Right atrium auricular region (tissue), 2 donors: ENCODE measurements around the gene FBXO42. TPM values are rescaled to one million over a fixed set of nuclear protein-coding genes. Genes with fewer than 3 reads are reported as not detected.

Source experiments
- DNase-seq: peaks from one replicate; pipeline ENCODE4 v3.0.0-alpha.2; 2019; ENCODE audit warnings: low spot score
- H3K27ac ChIP-seq, 2 donors: fragments of 200-600 bp; sonication (generic); 1 replicate in 1 of 2; 2 replicates in 1 of 2; pipeline ENCODE4 v1.5.1; 2016 to 2019
- H3K27me3 ChIP-seq, 2 donors: fragments of 200-600 bp; sonication (generic); one replicate each; pipeline versions ENCODE4 v1.5.1 to v1.6.0; 2017 to 2019
- H3K36me3 ChIP-seq: fragments of 200-600 bp; sonication (generic); one replicate; pipeline ENCODE4 v1.5.1; 2016
- H3K4me1 ChIP-seq, 2 donors: fragments of 200-600 bp; sonication (generic); one replicate each; pipeline versions ENCODE4 v1.5.1 to v1.6.0; 2017 to 2019
- H3K4me3 ChIP-seq, 2 donors: fragments of 200-600 bp; sonication (generic); 1 replicate in 1 of 2; 2 replicates in 1 of 2; pipeline ENCODE4 v1.5.1; 2017 to 2019; ENCODE audit warnings: mild to moderate bottlenecking in 1 of 2, moderate library complexity in 1 of 2
- H3K9me3 ChIP-seq, 2 donors: fragments of 200-600 bp; sonication (generic); one replicate each; pipeline ENCODE4 v1.5.1; 2019
- total RNA-seq, 2 donors: library from RNA; depleted of rRNA; stranded (reverse); fragments of >200 nt; gene quantifications; one replicate each; pipeline ENCODE4 v1.1.0, GENCODE V29; 2016
- TF ChIP-seq, protein P1 (sequence below), 2 donors: fragments of 200-600 bp; sonication (generic); IDR thresholded peaks; one replicate each; pipeline ENCODE4 v1.5.1; 2019; ENCODE audit warnings: antibody characterized with exemption in 2 of 2

FBXO42 gene
- total RNA-seq, 2 donors from 2014 or later, result 11.9 to 16.5 TPM

DNA sequence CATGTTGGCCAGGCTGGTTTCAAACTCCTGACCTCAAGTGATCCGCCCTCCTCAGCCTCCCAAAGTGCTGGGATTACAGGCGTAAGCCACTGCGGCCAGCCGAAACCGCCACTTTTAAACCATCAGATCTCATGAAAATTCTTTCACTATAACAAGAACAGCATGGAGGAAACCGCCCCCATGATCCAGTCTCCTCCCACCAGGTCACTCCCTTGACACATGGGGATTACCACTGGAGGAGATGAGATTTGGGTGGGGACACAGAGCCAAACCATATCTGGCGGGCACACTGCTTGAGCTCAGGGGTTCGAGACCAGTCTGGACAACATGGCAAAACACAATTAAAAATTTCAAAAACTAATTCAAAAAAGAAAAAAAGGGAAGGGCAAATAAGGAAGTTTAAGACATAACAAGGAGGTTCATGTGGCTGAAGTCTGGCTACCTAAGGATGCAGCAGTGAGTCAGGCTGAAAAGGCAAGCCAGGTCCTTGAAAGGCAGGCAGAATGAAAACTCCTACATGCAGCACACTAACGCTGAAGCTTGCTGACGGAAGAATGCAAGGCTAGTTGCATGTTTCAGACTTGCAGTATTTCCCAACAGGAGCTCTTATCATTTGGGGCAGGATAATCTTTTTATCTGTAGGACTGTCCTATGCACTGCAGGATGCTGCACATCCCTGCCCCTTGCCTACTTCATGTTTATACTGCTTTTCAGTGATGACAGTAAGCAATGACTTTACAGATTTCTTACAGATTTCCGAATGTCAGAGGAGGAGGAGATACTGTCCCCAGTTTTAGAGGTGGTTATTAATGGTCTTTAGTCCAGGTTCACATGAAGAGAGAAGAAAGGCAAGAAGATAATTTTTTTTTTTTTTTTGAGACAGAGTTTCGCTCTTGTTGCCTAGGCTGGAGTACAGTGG, 49.3 kb downstream of the FBXO42 start:
- H3K27me3 ChIP-seq, result no peaks in the 10 kb centered on the region
- TF ChIP-seq, protein P1, sequence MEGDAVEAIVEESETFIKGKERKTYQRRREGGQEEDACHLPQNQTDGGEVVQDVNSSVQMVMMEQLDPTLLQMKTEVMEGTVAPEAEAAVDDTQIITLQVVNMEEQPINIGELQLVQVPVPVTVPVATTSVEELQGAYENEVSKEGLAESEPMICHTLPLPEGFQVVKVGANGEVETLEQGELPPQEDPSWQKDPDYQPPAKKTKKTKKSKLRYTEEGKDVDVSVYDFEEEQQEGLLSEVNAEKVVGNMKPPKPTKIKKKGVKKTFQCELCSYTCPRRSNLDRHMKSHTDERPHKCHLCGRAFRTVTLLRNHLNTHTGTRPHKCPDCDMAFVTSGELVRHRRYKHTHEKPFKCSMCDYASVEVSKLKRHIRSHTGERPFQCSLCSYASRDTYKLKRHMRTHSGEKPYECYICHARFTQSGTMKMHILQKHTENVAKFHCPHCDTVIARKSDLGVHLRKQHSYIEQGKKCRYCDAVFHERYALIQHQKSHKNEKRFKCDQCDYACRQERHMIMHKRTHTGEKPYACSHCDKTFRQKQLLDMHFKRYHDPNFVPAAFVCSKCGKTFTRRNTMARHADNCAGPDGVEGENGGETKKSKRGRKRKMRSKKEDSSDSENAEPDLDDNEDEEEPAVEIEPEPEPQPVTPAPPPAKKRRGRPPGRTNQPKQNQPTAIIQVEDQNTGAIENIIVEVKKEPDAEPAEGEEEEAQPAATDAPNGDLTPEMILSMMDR (IDR thresholded peaks at IDR 0.05), result no peak
- H3K4me1 ChIP-seq, result peaks cover 0 to 13% of the 10 kb centered on the region in 2 donors
- no peaks in the 10 kb centered on the region for H3K9me3 ChIP-seq
- DNase-seq, result no peak
- H3K36me3 ChIP-seq, result peaks cover 56% of the 10 kb centered on the region
- no peak overlapping the region for H3K27ac ChIP-seq
- no peak overlapping the region for H3K4me3 ChIP-seq

- no peak overlapping the region for H3K4me3 ChIP-seq
- no peak for DNase-seq
- peaks cover 0 to 13% of the 10 kb centered on the region in 2 donors for H3K4me1 ChIP-seq
- no peaks in the 10 kb centered on the region for H3K27me3 ChIP-seq
- no peaks in the 10 kb centered on the region for H3K9me3 ChIP-seq
- peaks cover 50% of the 10 kb centered on the region for H3K36me3 ChIP-seq
- TF ChIP-seq, protein P1 (IDR thresholded peaks at IDR 0.05), result no peak
- peak overlapping the region in 1 of 2 donors; percentile 48 for H3K27ac ChIP-seq
These were observed 51.8 kb downstream of the FBXO42 start for GRCh38 chr1:16300436-16300835.

GRCh38 chr1:16298653-16299052, 53.6 kb downstream of the FBXO42 start:
- Histone ChIP-seq H3K27ac (peak overlapping the region in 1 of 2 donors; percentile 48), H3K36me3 (peaks cover 38% of the 10 kb centered on the region)

GRCh38 chr1:16296643-16297042, 55.6 kb downstream of the FBXO42 start:
- TF ChIP-seq, protein P1 (IDR thresholded peaks at IDR 0.05), result no peak
- no peaks in the 10 kb centered on the region for H3K27me3 ChIP-seq
- DNase-seq, result no peak
- no peak overlapping the region for H3K27ac ChIP-seq
- no peaks in the 10 kb centered on the region for H3K9me3 ChIP-seq
- H3K4me1 ChIP-seq, result peaks cover 0 to 29% of the 10 kb centered on the region in 2 donors
- H3K4me3 ChIP-seq, result no peak overlapping the region
- H3K36me3 ChIP-seq, result peaks cover 17% of the 10 kb centered on the region

More at GRCh38 chr1:16298653-16299052, 53.6 kb downstream of the FBXO42 start:
- no peaks in the 10 kb centered on the region for H3K27me3 ChIP-seq
- TF ChIP-seq, protein P1 (IDR thresholded peaks at IDR 0.05), result no peak
- H3K4me1 ChIP-seq, result peaks cover 0 to 20% of the 10 kb centered on the region in 2 donors
- H3K9me3 ChIP-seq, result no peaks in the 10 kb centered on the region
- H3K4me3 ChIP-seq, result no peak overlapping the region
- DNase-seq, result peak; percentile 61

- TF ChIP-seq, protein P1 (IDR thresholded peaks at IDR 0.05), result no peak
- H3K27ac ChIP-seq, result no peak overlapping the region
- peaks cover 0 to 27% of the 10 kb centered on the region in 2 donors for H3K4me1 ChIP-seq
- no peaks in the 10 kb centered on the region for H3K27me3 ChIP-seq
- no peak for DNase-seq
- H3K4me3 ChIP-seq, result no peak overlapping the region
- H3K9me3 ChIP-seq, result no peaks in the 10 kb centered on the region
- peaks cover 10% of the 10 kb centered on the region for H3K36me3 ChIP-seq
These were observed 57.8 kb downstream of the FBXO42 start for GRCh38 chr1:16294219-16295212.
